ENCODE results near the gene SBNO1.
"Not testable (repeated sequence)": the region's sequence is repeated elsewhere in the genome, so short reads cannot be mapped to it uniquely, and the experiment has no call there.

The SBNO1 gene

DNA sequence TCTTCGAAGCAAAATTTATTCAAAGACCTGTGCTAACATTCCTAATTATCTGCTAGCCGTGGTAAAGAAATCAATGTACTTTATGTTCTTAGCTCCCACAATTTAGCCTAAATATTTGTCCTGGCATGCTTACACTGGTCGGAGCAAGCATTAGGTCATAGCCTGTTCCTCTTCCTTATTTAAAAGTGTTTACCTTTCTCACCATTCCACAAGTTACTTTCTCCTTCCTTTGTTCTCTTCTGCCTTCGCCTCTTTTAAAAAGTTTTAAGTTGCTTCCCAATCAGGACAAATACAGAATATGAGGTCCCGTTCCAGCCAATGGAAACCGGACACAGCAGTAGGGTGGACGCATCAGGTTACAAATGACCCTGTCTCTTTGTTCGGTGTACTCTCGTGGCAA, 104.6 kb downstream of the SBNO1 start:
- peak overlapping the region; percentile 51 for H3K27ac Mint-ChIP-seq (ENCODE audit: low read depth)
- H3K9me3 Mint-ChIP-seq = no peaks in the 10 kb centered on the region
- H3K4me3 Mint-ChIP-seq = no peak overlapping the region
- H3K27me3 Mint-ChIP-seq = no peaks in the 10 kb centered on the region
- ATAC-seq (replicated peaks; ENCODE audit: extremely low read depth, poor library complexity, severe bottlenecking) (no peak), DNase-seq (ENCODE audit: low spot score in 2 of 2) (no peak)
- H3K4me1 Mint-ChIP-seq = no peaks in the 10 kb centered on the region
- peaks cover 26% of the 10 kb centered on the region for H3K36me3 Mint-ChIP-seq (ENCODE audit: insufficient read depth)

DNA sequence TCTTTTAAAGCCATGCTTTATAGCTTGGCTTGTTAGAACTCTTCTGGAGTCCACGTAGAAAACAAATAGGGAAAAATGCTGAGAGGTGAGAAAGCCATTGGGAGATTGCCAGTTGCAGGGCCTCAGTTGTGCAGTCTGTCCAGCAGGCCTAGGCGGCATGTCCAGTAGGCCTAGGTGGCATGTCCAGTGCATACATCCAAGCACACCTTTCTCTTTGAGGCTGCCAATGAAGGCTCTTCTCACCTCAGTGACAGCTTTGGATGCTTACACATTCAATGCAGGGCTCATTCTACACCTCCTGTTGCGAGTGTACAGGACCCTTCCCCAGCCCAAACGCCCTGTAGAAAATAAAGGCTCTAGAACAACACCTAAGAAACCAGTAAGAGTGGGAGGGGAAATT, 106.1 kb downstream of the SBNO1 start:
- H3K36me3 Mint-ChIP-seq (ENCODE audit: insufficient read depth) = peaks cover 39% of the 10 kb centered on the region
- ATAC-seq (replicated peaks; ENCODE audit: extremely low read depth, poor library complexity, severe bottlenecking) = no peak
- H3K9me3 Mint-ChIP-seq = no peaks in the 10 kb centered on the region

DNA sequence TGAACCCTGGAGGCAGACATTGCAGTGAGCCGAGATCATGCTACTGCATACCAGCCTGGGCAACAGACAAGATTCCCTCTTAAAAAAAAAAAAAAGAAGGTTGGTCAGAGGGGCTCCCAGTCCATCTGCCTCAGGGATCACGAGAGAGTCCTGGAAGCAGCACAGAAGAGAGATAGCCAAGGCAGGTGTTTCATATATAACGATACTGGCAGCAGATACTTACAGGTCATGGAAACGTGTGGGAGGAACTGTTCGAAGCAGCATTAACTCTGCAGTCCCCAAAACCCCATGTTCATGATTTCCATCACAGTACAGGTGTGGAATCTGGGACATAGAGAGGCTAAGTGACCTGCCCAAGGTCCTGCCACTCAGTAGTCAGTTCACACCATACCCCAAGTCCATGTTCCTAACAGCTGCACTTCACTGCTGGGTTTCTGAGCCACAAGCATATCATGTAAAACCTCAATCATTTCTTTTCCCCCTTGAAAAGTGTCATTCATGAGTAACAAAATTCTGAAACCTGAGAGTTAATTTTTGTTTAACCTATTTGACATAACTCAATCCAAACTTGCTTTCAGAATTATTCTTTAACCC, 109.7 kb downstream of the SBNO1 start:
- Mint-ChIP-seq H3K4me3 (no peak overlapping the region), H3K36me3 (ENCODE audit: insufficient read depth) (peaks cover 41% of the 10 kb centered on the region), H3K27me3 (no peaks in the 10 kb centered on the region), H3K27ac (ENCODE audit: low read depth) (peak overlapping the region; percentile 61), H3K4me1 (peaks cover 19% of the 10 kb centered on the region), H3K9me3 (no peaks in the 10 kb centered on the region)
- ATAC-seq (replicated peaks; ENCODE audit: extremely low read depth, poor library complexity, severe bottlenecking) = no peak
- DNase-seq (ENCODE audit: low spot score in 2 of 2) = no peak

More for the DNA sequence above, 106.1 kb downstream of the SBNO1 start:
- Mint-ChIP-seq H3K27me3 (no peaks in the 10 kb centered on the region), H3K4me3 (no peak overlapping the region), H3K27ac (ENCODE audit: low read depth) (no peak overlapping the region), H3K4me1 (no peaks in the 10 kb centered on the region)
- no peak for DNase-seq (ENCODE audit: low spot score in 2 of 2)

DNA sequence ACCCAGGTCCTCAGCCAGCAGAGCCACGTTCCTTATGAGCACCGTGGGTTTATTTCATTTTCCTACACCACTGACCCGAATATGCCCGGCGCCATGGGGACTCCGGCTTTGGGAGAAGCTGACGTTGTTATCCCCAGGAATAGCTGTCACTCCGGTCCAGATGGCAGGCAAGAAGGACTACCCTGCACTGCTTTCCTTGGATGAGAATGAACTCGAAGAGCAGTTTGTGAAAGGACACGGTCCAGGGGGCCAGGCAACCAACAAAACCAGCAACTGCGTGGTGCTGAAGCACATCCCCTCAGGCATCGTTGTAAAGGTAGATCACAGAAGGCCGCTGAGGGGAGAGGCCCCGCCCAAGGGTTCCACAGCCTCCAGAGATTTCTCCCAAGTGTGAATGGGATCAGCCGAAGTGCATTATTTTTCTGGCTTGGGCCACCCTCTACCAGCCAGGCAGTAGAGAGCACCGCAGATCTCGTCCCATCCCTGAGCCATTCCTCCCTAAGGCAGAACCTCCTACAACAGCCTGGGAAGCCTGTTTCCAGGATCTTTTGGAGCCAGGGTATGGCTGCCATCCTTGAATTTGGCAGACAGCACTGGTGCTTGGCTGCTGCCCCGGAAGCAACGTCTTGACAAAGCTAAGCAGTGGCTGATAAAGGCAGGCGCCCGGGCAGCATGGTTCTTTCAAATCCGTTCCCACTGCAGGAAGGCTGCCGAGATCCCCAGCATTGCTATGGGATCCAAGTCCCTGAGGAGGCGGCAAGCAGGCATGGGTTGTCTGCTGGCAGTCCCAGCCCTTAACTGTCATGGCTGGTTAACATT, 110.8 kb downstream of the SBNO1 start:
- no peak for DNase-seq (ENCODE audit: low spot score in 2 of 2)
- peaks cover 22% of the 10 kb centered on the region for H3K4me1 Mint-ChIP-seq
- H3K9me3 Mint-ChIP-seq = no peaks in the 10 kb centered on the region
- peaks cover 41% of the 10 kb centered on the region for H3K36me3 Mint-ChIP-seq (ENCODE audit: insufficient read depth)
- no peaks in the 10 kb centered on the region for H3K27me3 Mint-ChIP-seq
- H3K27ac Mint-ChIP-seq (ENCODE audit: low read depth) = no peak overlapping the region
- no peak overlapping the region for H3K4me3 Mint-ChIP-seq
- no peak for ATAC-seq (replicated peaks; ENCODE audit: extremely low read depth, poor library complexity, severe bottlenecking)

DNA sequence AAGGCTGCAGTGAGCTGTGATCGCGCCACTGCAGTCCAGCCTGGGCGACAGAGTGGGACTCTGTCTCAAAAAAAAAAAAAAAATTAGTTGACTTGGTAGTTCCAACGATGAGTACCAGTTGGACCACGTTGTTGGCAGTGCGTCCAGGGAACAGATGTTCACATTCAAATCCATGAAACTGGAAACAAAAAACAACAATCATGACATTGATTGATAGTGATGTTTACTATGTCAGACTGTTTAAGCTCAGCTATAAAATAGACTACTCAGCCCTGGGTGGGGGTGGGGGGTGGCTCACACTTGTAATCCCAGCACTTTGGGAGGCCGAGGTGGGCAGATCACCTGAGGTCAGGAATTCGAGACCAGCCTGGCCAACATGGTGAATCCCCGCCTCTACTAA, 112.3 kb downstream of the SBNO1 start:
- peaks cover 34% of the 10 kb centered on the region for H3K4me1 Mint-ChIP-seq
- H3K36me3 Mint-ChIP-seq (ENCODE audit: insufficient read depth) = peaks cover 38% of the 10 kb centered on the region
- not testable (repeated sequence) for DNase-seq (ENCODE audit: low spot score in 2 of 2); H3K4me3 Mint-ChIP-seq; ATAC-seq (replicated peaks; ENCODE audit: extremely low read depth, poor library complexity, severe bottlenecking); H3K9me3 Mint-ChIP-seq; H3K27me3 Mint-ChIP-seq; H3K27ac Mint-ChIP-seq (ENCODE audit: low read depth)

DNA sequence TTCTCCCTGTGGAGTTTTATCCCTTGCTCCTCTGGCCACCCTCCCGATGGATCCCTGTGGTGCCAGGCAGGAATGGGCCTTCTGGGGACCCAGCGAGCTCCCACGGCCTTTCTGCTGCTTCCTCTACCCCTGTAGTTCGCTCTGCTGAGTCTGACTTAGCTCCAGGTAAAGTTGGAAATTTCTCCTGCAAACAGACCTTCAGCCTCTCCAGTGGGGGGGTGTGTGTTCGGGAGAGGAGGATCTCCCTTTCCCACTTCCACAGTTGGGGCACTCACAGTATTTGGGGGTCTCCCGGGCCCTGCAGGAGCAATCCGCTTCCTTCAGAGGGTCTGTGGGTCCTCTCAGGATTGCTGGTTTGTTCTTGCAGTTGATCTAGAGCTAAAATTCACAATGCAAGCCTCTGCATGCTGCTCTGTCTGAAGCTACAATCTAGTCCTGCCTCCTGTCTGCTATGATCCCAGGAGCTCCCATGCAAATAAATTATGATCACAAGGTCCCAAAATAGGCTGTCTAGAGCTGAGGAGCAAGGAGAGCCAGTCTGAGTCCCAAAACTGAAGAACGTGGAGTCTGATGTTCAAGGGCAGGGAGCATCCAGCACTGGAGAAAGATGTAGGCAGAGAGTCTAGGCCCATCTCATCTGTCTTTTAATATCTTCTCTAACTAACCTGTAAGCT, 113.1 kb downstream of the SBNO1 start:
- peaks cover 41% of the 10 kb centered on the region for H3K4me1 Mint-ChIP-seq
- peaks cover 31% of the 10 kb centered on the region for H3K36me3 Mint-ChIP-seq (ENCODE audit: insufficient read depth)
- H3K27me3 Mint-ChIP-seq = no peaks in the 10 kb centered on the region
- ATAC-seq (replicated peaks; ENCODE audit: extremely low read depth, poor library complexity, severe bottlenecking) = no peak
- H3K27ac Mint-ChIP-seq (ENCODE audit: low read depth) = peak overlapping the region; percentile 46
- H3K4me3 Mint-ChIP-seq = no peak overlapping the region
- H3K9me3 Mint-ChIP-seq = no peaks in the 10 kb centered on the region
- DNase-seq (ENCODE audit: low spot score in 2 of 2) = no peak

DNA sequence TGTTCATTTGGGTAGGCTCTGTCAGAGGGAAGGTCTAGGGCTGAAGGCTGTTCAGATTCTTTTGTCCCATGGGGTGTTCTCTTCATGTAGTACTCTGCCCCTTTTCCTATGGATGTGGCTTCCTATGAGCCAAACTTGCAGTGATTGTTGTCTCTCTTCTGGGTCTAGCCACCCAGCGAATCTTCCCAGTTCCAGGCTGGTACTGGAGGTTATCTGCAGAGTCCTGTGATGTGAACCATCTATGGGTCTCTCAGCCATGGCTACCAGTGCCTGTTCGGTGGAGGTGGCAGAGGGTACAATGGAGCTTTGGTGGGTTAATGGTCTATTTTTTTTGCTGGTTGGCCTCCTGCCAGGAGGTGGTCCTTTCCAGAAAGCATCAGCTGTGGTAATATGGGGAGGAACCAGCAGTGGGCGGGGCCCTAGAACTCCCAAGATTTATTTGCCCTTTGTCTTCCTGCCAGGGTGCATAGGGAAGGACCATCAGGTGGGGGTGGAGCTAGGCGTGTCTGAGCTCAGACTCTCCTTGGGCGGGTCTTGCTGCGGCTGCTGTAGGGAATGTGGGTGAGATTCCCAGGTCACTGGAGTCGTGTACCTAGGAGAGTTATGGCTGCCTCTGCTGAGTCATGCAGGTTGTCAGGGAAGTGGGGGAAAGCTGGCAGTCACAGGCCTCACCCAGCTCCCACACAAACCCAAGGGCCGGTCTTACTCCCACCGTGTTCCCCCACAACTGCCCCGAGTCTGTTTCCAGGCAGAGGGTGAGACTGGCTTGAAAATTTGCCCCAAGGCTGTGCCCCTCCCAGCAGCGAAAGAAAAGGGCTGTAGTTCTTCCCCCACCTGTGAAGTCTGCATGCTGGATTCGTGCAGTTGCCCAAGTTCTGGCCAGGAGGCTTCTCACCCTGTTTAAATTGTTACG, 113.9 kb downstream of the SBNO1 start:
- H3K4me3 Mint-ChIP-seq = no peak overlapping the region
- peak overlapping the region; percentile 46 for H3K27ac Mint-ChIP-seq (ENCODE audit: low read depth)
- no peaks in the 10 kb centered on the region for H3K9me3 Mint-ChIP-seq
- no peak for DNase-seq (ENCODE audit: low spot score in 2 of 2)
- H3K36me3 Mint-ChIP-seq (ENCODE audit: insufficient read depth) = peaks cover 25% of the 10 kb centered on the region
- no peak for ATAC-seq (replicated peaks; ENCODE audit: extremely low read depth, poor library complexity, severe bottlenecking)
- no peaks in the 10 kb centered on the region for H3K27me3 Mint-ChIP-seq
- peaks cover 48% of the 10 kb centered on the region for H3K4me1 Mint-ChIP-seq

DNA sequence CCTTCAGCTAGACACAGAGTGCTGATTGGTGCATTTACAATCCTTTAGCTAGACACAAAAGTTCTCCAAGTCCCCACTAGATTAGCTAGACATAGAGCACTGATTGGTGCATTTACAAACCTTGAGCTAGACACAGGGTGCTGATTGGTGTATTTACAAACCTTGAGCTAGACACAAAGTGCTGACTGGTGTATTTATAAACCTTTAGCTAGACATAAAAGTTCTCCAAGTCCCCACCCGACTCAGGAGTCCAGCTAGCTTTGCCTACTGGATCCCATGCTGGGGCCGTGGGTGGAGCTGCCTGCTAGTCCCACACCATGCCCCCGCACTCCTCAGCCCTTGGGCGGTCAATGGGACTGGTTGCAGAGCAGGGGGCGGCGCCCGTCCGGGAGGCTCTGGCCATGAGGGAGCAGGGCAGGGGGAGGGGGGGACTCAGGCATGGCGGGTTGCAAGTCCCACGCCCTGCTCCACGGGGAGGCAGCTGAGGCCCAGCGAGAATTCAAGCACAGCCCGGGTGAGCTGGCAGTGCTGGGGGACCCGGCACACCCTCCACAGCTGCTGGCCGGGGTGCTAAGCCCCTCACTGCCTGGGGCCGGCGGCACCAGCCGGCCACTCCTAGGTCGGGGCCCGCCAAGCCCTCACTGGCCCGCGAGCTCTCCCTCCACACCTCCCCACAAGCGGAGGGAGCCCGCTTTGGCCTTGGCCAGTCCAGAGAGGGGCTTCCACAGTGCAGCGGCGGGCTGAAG, 115.5 kb downstream of the SBNO1 start:
- not testable (repeated sequence) for ATAC-seq (replicated peaks; ENCODE audit: extremely low read depth, poor library complexity, severe bottlenecking)
- peaks cover 16% of the 10 kb centered on the region for H3K36me3 Mint-ChIP-seq (ENCODE audit: insufficient read depth)

DNA sequence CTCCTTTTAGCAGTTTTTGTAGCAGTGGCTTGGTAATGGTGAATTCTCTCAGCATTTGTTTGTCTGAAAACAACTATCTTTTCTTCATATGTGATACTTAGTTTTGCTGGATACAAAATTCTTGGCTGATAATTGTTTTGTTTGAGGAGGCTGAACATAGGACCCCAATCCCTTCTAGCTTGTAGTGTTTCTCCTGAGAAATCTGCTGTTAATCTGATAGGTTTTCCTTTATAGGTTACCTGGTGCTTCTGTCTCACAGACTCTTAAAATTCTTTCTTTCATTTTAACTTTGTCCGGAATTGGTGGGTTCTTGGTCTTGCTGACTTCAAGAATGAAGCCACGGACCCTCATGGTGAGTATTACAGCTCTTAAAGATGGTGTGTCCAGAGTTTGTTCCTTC, 116.5 kb downstream of the SBNO1 start:
- ATAC-seq (replicated peaks; ENCODE audit: extremely low read depth, poor library complexity, severe bottlenecking); DNase-seq (ENCODE audit: low spot score in 2 of 2); H3K27me3 Mint-ChIP-seq; H3K9me3 Mint-ChIP-seq; H3K36me3 Mint-ChIP-seq (ENCODE audit: insufficient read depth); H3K4me3 Mint-ChIP-seq: not testable (repeated sequence)
- H3K27ac Mint-ChIP-seq (ENCODE audit: low read depth) = peak overlapping the region; percentile 36
- peaks cover 56% of the 10 kb centered on the region for H3K4me1 Mint-ChIP-seq

More for the DNA sequence above, 115.5 kb downstream of the SBNO1 start:
- H3K9me3 Mint-ChIP-seq; H3K4me3 Mint-ChIP-seq; H3K27me3 Mint-ChIP-seq; H3K27ac Mint-ChIP-seq (ENCODE audit: low read depth); DNase-seq (ENCODE audit: low spot score in 2 of 2): not testable (repeated sequence)
- peaks cover 56% of the 10 kb centered on the region for H3K4me1 Mint-ChIP-seq

DNA sequence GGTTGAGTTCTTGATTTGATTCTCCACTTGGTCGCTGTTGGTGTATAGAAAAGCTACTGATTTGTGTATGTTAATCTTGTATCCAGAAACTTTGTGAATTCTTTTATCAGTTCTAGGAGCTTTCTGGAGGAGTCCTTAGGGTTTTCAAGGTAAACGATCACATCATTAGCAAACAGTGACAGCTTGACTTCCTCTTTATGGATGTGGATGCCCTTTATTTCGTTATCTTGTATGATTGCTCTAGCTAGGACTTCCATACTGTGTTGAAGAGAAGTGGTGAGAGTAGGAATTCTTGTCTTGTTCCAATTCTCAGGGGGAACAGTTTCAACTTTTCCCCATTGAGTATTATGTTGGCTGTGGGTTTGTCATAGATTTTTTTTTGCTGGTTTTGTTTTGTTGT, 119.0 kb downstream of the SBNO1 start:
- Mint-ChIP-seq H3K4me1 (peaks cover 60% of the 10 kb centered on the region), H3K9me3 (no peaks in the 10 kb centered on the region), H3K36me3 (ENCODE audit: insufficient read depth) (peaks cover 20% of the 10 kb centered on the region), H3K27ac (ENCODE audit: low read depth) (peak overlapping the region; percentile 70), H3K4me3 (peak overlapping the region; percentile 31), H3K27me3 (no peaks in the 10 kb centered on the region)
- ATAC-seq (replicated peaks; ENCODE audit: extremely low read depth, poor library complexity, severe bottlenecking) (no peak), DNase-seq (ENCODE audit: low spot score in 2 of 2) (no peak)

DNA sequence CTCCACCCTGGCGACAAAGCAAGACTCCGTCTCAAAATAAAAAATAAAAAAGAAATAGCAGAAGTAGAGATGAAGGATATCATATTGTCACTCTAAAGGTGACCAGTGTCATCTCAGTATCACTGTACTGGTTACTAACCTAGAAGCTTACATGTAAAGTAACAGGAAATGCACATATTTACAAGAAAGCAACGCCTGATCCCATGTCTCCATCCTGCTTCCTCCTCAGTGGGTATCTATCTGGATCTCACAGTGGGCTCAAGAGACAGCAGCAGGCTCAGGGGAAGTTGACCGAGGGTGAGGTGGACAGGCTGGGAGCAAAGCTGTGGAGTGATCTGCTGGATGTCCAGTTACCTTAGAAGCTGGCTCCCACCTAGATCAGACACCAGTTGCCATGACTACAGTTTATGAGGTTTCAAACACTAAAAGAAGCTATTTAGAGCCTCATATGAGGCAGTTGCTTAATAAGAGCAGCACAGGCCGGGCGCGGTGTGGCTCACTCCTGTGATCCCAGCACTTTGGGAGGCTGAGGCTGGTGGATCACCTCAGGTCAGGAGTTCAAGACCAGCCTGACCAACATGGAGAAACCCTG, 120.9 kb downstream of the SBNO1 start:
- H3K36me3 Mint-ChIP-seq (ENCODE audit: insufficient read depth) = peaks cover 23% of the 10 kb centered on the region

More for the DNA sequence above, 120.9 kb downstream of the SBNO1 start:
- DNase-seq (ENCODE audit: low spot score in 2 of 2) = no peak
- Mint-ChIP-seq H3K27ac (ENCODE audit: low read depth) (peak overlapping the region; percentile 51), H3K27me3 (no peaks in the 10 kb centered on the region), H3K4me1 (peaks cover 55% of the 10 kb centered on the region), H3K9me3 (no peaks in the 10 kb centered on the region), H3K4me3 (no peak overlapping the region)
- ATAC-seq (replicated peaks; ENCODE audit: extremely low read depth, poor library complexity, severe bottlenecking) = no peak
